Right renal pelvis (tissue), 4 donors: ENCODE measurements around the gene TSKS. TPM values are rescaled to one million over a fixed set of nuclear protein-coding genes. Genes with fewer than 3 reads are reported as not detected.

ENCODE experiments used
- DNase-seq, 4 donors: peaks; one replicate each; pipeline ENCODE4 v3.0.0-alpha.2; 2013; ENCODE audit warnings: low read depth in 4 of 4, low spot score in 3 of 4, missing footprints in 1 of 4
- polyA plus RNA-seq, 4 donors: library from polyadenylated mRNA; unstranded; fragments of 120-200 nt; gene quantifications; one replicate each; pipeline ENCODE4 v1.2.1, GENCODE V29; 2013; ENCODE audit not compliant: insufficient read length in 4 of 4

TSKS gene
- under 1 TPM in 2 of 4 donors, not detected in 2; 0.11 to 0.38 TPM for polyA plus RNA-seq

GRCh38 chr19:49763230-49763629 is at the start of gene TSKS:
TSS of gene TSKS (minus strand) at chr19:49763306. CDS start at chr19:49763247, 59 bp downstream.
- no peak for DNase-seq

- no peak for DNase-seq
Measured at GRCh38 chr19:49812452-49812996, 49.4 kb upstream of the TSKS start.

- DNase-seq: no peak
Measured at GRCh38 chr19:49811328-49811727, 48.2 kb upstream of the TSKS start.

- DNase-seq: no peak
Measured at GRCh38 chr19:49809941-49810389, 46.9 kb upstream of the TSKS start.

- DNase-seq: no peak
Measured at GRCh38 chr19:49809160-49809940, 46.2 kb upstream of the TSKS start.

GRCh38 chr19:49808711-49809159 is 45.6 kb upstream of the TSKS start:
- DNase-seq: peak; percentile 77 to 82 (median 80)

GRCh38 chr19:49807904-49808675 is 45.0 kb upstream of the TSKS start:
- no peak for DNase-seq

- no peak for DNase-seq
Measured at GRCh38 chr19:49807058-49807903, 44.2 kb upstream of the TSKS start.

GRCh38 chr19:49806620-49806959 is 43.5 kb upstream of the TSKS start:
- no peak for DNase-seq

GRCh38 chr19:49805822-49806619 is 42.9 kb upstream of the TSKS start:
- DNase-seq: no peak

- no peak for DNase-seq
Measured at GRCh38 chr19:49803529-49803856, 40.4 kb upstream of the TSKS start.

- DNase-seq: no peak
Measured at GRCh38 chr19:49802836-49803528, 39.9 kb upstream of the TSKS start.

GRCh38 chr19:49801966-49802661 is 39.0 kb upstream of the TSKS start:
- DNase-seq: peak; percentile 83 to 88 (median 87)

GRCh38 chr19:49801401-49801888 is 38.3 kb upstream of the TSKS start:
- DNase-seq: no peak

- DNase-seq: no peak
Measured at GRCh38 chr19:49800771-49801170, 37.7 kb upstream of the TSKS start.

- DNase-seq: no peak
Measured at GRCh38 chr19:49799798-49800376, 36.8 kb upstream of the TSKS start.

- no peak for DNase-seq
Measured at GRCh38 chr19:49799271-49799797, 36.2 kb upstream of the TSKS start.

GRCh38 chr19:49798574-49798973 is 35.5 kb upstream of the TSKS start:
- no peak for DNase-seq
